ENCODE results near the gene SYVN1.
"Not testable (repeated sequence)": the region's sequence is repeated elsewhere in the genome, so short reads cannot be mapped to it uniquely, and the experiment has no call there.

SYVN1 gene

DNA sequence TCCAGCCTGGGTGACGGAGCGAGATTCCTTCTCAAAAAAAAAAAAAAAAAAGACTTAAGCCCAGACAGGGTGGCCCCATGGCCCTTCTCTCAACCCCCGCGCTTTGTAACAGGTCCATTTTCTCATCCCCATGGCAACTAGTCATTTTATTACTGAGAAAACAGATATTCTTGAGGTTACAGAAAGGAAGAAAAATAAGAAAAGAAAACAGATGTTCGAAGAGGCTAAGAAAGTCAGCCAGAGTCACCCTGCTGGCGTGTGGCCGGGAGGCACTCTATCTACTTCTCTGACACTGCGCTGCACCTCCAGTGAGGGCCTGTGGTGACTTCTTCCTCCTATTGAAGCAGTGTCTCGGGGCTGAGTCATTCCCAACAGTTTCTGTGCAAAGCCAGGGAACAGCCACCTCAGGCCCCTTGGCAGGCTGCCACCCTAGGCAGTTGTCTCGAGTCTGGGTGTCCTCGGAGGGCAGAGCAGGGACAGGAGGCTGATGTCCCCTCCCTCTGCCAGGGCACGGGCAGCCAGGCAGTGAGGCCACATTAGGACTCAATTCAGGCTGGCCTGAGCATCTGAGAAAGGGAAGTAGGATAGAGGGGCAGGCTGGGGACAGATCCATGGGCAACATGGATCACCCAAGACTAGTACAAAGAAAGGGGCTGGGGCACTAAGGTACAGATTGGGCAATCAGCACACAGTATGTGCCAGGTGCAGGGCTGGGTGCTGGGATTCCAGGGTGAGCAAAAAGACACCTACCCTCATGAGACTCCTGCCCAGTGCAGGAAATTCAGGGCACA, 16.4 kb upstream of the SYVN1 start:
- peak; percentile 89 for DNase-seq

DNA sequence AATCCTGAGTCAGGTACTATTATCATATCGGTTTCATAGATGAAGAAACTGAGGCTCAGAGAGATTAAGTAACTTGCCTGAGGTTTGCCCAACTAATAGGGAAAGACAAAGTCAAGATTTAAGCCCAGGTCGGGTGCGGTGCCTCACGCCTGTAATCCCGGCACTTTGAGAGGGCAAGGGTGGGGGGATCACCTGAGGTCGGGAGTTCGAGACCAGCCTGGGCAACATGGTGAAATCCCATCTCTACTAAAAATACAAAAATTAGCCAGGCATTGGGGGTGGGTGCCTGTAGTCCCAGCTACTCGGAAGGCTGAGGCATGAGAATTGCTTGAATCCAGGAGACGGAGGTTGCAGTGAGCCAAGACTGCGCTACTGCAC, 15.8 kb upstream of the SYVN1 start:
- DNase-seq: not testable (repeated sequence)

DNA sequence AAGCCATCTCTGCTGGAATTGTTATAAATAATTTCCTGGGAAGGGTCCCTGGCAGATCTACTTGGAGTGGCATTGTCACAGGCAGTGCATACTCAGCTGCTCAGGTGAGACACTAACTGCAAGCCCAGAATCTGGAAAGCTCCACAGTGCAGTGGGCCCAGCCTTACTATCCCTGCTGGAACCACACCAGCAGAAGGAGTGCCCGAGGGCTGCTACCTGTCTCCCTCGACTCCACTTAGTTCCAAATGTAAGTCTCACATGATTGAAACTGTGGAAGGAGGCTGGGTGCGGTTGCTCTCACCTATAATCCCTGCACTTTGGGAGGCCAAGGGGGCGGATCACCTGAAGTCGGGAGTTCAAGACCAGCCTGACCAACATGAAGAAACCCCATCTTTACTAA, 14.3 kb upstream of the SYVN1 start:
- DNase-seq: no peak

DNA sequence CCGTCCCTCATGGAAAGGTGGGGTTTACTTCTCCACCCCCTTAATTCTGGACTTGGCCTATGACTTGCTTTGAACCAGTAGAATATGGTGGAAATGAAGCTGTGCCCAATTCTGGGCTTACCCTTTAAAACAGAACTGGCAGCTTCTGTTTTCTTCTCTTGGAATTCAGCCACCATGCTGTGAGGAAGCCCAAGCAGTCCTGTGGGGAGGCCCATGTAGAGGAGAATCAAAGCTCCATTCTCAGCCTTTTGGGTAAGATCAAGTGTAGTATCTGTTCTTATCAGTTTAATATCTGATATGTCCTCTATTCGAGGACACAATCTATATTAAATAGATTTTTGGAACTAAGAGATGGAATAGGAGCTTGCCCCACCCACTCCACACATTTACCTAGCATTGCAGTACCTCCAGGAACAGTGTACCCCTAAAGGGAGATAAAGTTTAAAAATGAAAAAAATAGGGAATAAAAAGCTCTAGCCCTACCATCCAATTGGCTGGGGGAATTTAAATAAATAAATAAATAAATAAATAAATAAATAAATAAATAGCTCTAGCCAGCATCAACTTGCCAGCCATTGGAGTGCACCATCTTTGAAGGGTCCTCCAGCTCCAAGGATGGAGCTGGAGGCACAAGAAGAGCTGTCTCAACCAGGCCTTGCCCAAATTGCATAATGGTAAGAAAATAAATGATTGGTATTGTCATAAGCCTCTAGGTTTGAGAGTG, 13.2 kb upstream of the SYVN1 start:
- no peak for DNase-seq

DNA sequence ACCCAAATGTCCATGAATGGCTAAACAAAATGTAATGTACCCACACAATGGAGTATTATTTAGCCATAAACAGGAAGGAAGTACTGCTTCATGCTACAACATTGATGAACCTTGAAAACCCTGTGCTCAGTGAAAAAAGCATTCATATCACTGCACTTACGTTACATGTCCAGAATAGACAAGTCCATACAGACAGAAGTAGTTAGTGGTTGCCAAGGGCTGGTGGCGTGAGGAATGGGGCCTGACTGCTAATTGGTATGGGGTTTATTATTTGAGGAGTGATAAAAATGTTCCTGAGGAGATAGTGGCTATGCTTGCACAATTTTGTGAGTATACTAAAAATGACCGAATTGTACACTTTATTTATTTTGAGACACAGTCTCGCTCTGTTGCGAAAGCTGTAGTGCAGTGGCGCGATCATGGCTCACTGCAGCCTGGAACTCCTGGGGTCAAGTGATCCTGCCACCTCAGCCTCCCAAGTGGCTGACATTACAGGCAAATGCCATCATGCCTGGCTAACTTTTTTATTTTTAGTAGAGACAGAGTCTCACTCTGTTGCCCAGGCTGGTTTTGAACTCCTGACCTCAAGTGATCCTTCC, 7.7 kb upstream of the SYVN1 start:
- no peak for DNase-seq

DNA sequence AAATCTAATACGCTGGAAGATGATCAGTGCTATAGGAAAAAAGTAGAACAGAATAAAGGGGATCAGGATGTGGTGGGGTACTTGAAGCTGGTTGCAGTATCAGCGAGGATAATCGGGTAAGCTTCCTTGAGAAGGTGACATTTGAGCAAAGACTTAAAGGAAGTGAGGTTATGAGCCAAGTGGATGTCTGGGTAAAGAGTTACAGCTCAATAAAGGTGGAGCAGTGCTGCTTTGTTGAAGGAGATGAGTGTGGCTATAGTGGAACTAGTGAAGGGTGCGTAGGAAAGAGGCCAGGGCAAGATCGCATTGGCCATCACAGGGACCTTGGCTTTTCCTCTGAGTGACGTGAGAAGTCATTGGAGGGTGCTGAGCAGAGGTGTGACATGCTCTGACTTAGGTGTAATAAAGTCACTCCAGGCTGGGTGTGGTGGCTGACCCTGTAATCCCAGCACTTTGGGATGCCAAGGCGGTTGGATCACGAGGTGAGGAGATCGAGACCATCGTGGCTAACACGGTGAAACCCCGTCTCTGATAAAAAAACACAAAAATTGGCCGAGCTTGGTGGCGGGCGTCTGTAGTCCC, 2.3 kb upstream of the SYVN1 start:
- DNase-seq: no peak

DNA sequence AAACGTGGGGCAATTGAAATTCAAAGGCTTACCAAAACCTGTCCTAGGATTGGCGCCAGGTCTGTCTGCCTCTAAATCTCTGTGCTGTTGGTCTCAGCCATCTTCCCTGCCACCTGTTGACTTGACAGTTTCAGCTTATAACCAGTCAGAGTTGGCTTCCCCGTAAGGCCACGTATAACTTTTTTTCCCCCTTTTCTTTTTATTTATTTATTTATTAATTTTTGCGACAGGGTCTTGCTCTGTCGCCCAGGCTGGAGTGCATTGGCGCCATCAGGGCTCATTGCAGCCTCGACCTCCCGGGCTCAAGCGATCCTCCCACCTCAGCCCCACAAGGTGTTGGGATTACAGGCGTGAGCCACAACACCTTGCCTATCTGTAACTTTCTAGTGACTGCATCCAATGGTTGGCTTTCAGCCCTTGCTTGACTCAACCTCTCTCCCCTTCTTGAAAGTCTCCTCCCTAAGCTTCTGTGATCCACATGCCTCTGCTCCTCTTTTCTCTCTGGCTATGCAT, 1.4 kb upstream of the SYVN1 start:
- DNase-seq: no peak

DNA sequence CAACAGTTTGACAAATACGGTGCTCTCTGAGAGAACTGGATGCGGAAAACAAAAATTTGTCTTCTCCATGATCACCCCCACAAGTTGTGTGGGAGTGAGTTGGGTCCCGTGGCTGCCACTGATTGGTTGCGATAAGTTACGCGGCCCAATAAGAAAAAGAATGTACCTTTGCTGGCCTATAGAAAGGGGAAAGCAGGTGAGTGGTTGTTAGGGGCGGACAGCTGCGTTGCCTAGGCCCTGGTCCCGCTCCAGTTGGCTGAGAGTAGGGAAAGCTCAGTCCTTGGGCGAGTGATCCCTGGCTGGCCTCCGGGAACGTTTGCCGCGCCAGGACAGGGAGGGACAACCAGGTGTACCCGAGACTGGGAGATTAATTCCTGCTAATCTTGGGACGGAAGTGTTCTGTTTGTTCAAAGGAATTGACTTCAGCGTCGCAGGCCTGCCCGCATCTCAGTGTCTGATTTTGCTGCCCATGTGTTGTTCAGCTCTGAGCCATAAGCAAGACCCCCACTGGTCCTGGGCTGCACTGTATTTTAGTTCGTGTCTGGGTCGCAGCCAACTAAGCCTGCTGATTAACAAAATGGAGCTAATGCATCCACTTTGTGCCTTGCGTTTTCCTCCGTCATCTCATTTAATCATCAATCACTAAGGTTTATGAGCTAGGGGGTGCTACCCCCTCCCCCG, 773 bp upstream of the SYVN1 start:
- peak; percentile 93 for DNase-seq

DNA sequence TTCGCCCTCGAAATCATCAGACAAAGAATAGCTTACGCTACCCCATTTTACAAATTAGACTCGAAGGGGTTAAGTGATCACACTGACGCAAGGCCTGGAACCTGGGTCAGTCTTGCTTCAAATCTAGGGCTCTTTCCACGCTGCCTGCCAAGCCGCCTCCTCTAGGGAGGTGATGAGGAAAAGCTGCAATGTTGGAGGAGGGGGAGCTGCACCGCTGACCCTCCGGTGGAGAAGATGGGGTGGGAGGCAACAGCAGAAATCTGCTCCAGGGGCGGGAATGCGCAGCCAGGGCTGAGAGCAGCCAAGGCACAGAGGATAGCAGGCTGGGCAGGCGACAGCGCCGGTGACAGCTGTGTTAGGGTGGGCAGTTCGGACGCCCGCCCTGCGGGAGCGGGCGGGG, 595 bp downstream of the SYVN1 start:
- DNase-seq: no peak

DNA sequence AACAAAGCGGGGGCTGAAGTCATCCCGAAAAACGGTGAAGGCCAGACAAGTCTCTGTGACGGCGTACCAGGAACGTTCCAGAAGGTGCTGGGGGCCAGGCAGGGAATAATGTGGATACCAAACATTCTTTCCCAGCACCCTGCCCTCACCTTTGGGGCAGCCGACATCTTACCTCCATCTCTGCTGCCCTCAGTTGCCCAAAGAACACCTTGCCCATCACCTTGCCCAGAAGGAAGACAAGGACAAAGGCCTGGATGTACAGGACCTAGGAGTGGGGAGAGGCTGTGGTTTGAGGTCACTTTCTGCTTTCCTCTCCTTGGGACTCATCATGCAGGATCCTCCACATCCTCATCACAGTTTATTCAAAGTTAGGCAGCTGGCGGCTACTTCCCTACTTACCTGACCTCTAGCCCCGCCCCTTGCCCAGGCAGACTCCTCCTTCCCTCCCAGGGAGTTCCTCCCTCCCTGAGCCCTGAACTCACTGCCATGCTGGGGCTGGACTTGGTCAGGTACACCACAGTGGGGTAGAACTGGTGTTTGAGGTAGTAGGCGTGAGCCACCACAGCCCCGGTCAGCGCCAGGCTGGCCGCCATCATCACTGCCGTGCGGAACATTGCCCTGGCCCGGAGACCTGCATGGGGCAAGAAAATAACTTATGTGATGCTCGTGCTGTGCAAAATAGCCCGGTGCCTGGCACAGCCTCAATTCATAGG, 1.2 kb downstream of the SYVN1 start:
- DNase-seq: no peak

DNA sequence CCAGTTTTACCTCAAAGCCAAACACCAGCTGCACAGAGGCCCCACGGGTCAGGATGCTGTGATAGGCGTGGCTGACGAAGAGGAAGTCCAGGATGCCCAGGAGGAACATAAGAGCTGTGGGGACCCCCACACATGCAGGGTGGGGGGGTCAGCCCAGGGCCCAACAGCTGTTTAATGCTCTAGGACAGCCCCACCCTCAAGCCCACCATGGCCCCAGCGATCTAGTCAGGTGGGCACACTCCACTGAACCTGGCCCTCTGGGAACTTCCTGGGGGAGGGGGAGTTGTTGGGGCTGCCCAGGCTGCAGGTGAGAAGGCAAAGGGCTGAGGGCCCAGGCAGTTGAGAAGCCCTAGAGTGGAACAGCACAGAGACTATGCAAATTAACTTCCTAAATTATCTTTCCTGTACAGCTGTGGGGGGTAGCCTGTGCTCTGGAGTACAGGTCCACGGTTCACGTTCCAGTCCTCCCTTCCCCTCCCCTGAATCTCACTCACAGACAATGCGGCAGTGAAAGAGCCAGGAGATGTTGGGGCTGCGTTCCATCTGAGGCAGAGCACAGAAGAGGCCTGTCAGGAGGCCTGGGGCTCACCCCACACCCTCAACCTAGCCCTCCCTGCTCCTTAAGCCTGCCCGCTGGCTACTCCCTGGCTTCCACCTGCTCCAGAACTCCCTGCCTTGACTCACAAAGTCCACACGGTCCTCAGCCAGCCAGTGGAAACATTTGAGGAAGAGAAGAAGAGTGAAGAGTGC, 1.9 kb downstream of the SYVN1 start:
- no peak for DNase-seq

DNA sequence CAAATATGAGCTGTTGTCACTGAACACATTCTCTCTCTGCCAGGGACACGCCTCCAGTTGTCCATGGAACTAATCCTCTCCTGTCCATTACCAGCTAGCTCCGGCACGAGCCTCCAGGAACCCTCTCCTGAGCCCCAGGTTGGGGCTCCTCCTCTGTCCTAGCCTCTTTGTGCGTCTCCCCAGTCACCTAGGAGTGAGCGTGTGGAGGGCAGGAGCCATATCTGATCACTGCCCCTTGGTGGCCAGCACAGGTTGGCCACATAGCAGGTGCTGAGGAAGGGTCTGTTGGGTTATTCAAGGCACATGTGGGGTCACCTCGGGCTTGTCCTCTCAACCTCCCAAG, 2.5 kb downstream of the SYVN1 start:
- no peak for DNase-seq

DNA sequence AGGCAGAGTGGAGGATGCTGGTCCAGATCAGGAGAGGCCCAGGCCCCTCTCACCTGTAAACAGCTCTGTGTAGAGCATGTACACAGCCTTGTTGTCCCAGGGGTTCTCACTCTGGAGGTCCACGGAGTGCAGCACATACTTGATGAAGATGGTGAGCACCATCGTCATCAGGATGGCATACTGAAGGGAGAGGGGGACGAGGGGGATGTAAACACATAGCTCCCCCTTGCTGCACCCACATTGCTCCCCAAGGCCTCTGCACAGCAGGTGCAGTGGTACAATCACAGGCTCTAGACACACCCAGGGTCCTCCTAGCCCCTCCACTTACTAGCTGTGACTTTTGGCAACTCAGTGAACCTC, 2.9 kb downstream of the SYVN1 start:
- DNase-seq: no peak

DNA sequence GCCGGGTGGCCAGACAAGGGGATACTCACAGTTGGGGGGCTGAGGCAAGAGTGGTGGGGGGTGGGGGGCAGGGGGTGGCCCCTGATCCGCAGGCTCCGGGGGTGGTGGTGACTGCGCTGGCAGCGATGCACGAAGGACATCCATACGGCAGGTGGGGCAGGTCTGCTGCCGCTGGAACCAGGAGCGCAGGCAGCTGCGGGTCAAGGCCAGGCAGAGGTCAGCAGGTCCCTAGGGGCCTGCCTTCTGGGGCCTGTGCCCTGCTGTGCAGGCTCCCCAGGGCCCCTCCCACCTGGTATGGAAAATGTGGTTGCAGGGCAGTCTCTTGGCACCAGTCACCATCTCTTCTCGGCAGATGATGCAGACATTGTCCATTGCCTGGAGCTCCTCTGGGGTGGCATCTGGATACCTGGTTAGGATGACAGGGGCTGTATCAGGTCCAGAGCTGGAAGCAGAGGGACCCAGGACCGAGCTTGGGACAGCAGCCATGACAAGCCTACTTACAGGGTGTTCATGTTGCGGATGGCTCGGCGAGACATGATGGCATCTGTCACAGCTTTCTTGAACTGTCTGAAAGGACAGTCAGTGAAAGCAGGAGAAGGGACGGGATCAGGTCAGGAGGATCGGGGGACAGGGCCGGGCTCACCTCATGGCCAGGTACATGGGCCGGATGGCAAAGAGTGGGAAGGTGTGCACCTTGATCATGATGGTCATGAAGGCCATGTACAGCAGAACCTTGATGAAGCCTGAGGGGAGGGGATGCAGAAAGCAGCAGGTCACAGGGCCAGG, 3.5 kb downstream of the SYVN1 start:
- DNase-seq: no peak

DNA sequence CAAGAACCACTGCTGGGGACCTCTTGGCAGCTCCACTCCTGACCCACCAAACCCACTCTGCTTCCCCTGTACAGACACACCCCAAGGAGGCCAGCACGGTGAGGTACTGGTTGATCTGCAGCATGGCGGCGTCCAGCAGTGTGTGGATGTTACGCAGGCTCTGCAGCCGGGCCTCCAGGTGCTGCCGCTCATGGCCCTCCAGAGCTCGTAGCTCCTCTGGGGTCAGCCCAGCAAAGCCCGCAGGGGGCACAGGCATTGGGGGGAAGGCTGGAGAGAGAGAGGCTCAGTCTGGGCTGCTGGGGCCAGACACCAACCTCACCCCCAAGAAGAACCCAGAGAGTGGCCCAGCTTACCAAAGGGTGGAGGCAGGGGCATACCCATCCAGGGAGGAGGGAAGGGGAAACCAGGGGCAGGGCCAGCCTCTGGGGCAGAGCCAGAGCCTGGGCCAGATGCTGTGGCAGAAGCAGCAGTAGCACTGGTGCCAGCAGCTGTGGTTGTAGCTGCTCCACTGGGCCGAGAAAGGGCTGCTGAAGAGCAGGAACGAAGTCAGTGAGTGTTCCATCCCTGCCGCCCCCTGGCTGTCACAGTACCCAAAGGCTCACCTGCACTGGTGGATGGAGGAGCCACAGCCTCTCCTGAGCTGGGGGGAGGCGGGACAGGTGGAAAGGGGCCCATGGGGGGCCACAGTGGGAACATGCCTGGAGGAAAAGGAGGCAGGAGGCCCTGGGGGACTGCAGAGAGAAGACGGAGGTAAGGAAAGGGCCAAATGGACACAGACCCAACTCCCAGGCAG, 4.5 kb downstream of the SYVN1 start:
- DNase-seq: no peak

DNA sequence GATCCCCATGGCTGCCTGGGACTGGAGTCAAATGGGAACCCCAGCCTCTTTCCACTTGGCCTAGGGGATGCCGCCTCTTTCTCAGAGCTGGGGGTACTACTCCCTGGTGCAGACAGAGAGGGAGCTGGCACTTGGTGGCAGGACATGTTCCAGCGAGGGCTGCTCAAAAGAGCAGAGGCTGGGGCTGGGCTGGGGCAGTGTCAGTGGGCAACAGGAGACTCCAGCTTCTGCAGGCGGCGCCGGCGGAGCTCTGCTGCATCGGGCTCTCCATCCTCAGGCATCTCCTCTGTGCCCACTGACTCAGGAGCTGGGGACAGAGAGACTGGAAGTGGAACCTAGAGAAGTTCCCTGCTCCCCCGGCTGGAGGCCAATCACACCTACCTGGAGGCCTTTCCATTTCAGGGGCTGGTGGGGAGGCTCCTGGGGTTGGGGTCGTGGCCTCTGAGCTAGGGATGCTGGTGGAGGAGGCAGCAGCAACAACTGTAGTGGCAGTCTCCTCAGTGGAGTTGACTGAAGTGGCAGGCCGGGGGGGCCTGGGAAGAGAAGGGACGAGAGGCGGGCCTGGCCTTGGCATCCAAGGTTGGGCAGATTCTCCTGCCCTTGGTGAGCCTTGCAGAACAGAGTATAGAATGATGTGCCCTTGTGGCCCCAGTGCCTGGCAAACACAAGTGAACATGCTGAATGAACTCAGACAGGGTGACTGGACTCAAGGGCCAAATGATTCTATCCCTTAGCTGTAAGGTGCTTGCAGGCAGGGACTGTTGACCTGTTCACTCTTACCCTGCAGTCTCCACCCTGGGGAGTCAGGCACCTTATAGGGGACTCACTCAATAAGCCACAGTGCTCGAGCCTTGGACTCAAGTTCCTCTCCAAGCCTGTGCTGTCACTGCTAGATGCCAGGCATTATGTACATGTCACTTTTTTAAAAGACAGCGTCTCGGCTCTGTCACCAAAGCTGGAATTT, 5.9 kb downstream of the SYVN1 start:
- no peak for DNase-seq

DNA sequence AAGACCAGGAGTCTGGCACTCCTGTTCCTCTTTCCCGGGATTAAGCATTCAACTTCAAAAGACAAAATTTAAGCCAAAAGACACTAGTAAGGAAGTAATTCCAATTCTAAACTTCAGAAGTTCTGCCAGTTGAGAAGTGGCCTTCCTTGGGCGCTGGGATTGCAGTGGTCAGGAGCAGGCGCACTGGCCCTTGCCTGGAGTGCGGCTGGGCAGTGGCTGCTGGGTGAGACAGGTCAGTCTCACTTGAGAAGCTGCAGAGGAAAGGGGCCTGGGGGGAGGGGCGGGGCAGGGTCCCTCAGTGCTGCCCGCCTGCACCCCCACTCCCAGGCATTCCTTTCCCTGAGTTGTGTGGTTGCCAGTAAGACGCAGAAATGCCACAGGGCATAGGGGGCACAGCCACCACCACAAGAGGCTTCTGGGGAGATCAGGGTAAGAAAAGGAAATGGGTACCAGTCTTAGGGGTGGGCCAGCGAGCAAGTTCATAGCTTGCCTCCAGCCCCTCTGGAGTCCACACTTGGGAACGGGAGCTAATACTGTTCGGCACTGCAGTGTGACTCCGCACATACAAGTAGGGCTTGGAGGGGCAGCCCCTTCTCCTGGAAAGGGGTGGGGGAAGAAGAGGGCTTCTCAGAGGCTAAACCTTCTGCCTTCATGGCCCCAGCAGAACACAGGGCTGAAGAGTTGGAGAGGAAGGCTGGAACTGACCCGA, 6.7 kb downstream of the SYVN1 start:
- DNase-seq: no peak

DNA sequence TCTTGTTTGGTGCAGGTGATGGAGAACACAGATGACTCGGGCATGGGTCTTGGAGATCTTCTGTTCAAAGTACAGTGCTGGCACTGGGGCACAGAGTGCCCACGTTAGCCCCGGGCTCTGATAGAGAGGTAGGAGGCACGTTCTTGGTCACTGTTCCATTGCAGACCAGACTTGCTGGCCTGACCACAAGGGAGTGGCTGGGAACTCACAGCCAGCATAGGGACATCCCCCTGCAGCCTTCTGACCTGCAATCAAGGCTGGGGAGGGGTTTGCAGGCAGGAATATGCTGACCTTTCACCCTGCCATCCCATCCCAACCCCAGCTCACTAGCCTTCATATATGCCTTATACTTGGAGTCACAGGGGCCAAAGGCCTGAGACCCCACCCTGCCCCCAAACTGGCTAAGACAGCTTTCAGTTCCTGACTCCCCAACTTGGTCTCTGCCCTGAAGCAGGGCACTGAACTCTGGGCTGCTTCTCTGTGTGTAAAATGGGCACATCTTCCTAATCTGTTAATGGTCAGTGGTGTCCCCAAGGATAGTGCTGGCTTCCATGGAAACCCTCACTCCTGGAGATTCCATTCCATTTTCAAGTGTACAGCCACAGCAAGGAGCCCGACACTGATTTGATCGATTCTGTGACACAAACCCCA, 7.6 kb downstream of the SYVN1 start:
- DNase-seq: no peak

All from KG1 (cell line).